GM19438 (cell line): Measurements from ENCODE around the gene NIN.
"Not testable (repeated sequence)": the region's sequence is repeated elsewhere in the genome, so short reads cannot be mapped to it uniquely, and the experiment has no call there.

ENCODE experiments used
- ATAC-seq: cut with Tn5 transposase; IDR thresholded peaks from one replicate; pipeline ENCODE4 v1.9.1; 2021; ENCODE audit warnings: low read depth; ENCODE audit not compliant: unreplicated experiment

Gene NIN

GRCh38 chr14:50820786-50821509 lies 10.0 kb downstream of the NIN start:
- no peak for ATAC-seq

- not testable (repeated sequence) for ATAC-seq
Observed at GRCh38 chr14:50819303-50819702, 11.7 kb downstream of the NIN start.

GRCh38 chr14:50816395-50817047 lies 14.4 kb downstream of the NIN start:
- ATAC-seq: no peak

GRCh38 chr14:50815526-50815925 lies 15.4 kb downstream of the NIN start:
- ATAC-seq: not testable (repeated sequence)

- ATAC-seq: not testable (repeated sequence)
Observed at GRCh38 chr14:50815058-50815457, 15.9 kb downstream of the NIN start.

- no peak for ATAC-seq
Observed at GRCh38 chr14:50814161-50814560, 16.8 kb downstream of the NIN start.

- ATAC-seq: no peak
Observed at GRCh38 chr14:50813544-50813863, 17.5 kb downstream of the NIN start.

- ATAC-seq: no peak
Observed at GRCh38 chr14:50812856-50813543, 18.0 kb downstream of the NIN start.

GRCh38 chr14:50812180-50812579 lies 18.8 kb downstream of the NIN start:
- ATAC-seq: no peak

- ATAC-seq: no peak
Observed at GRCh38 chr14:50808053-50808452, 22.9 kb downstream of the NIN start.

- ATAC-seq: no peak
Observed at GRCh38 chr14:50806241-50806933, 24.6 kb downstream of the NIN start.

GRCh38 chr14:50805396-50805795 lies 25.6 kb downstream of the NIN start:
- no peak for ATAC-seq

GRCh38 chr14:50804181-50804721 lies 26.7 kb downstream of the NIN start:
- no peak for ATAC-seq

- ATAC-seq: no peak
Observed at GRCh38 chr14:50801706-50802105, 29.3 kb downstream of the NIN start.

- ATAC-seq: no peak
Observed at GRCh38 chr14:50800032-50800431, 30.9 kb downstream of the NIN start.

- no peak for ATAC-seq
Observed at GRCh38 chr14:50798048-50798421, 32.9 kb downstream of the NIN start.

GRCh38 chr14:50797250-50798047 lies 33.5 kb downstream of the NIN start:
- no peak for ATAC-seq

GRCh38 chr14:50796390-50796789 lies 34.6 kb downstream of the NIN start:
- ATAC-seq: no peak

- no peak for ATAC-seq
Observed at GRCh38 chr14:50795909-50796308, 35.1 kb downstream of the NIN start.

GRCh38 chr14:50795142-50795541 lies 35.8 kb downstream of the NIN start:
- ATAC-seq: no peak
